Subcutaneous adipose tissue (tissue), 4 donors: Measurements from ENCODE around the gene CRKL. TPM values are rescaled to one million over a fixed set of nuclear protein-coding genes. Genes with fewer than 3 reads are reported as not detected.

ENCODE experiments used
- total RNA-seq, 4 donors: library from RNA; depleted of rRNA; stranded (reverse); fragments of >200 nt; gene quantifications; one replicate each; pipeline ENCODE4 v1.1.0, GENCODE V29; 2016
- TF ChIP-seq, protein P1 (sequence below): fragments of 450-650 bp; IDR thresholded peaks from one replicate; pipeline ENCODE4 v1.5.1; 2016; ENCODE audit warnings: low read depth, mild to moderate bottlenecking, control low read depth, antibody characterized with exemption, moderate library complexity

The CRKL gene
- total RNA-seq, 4 donors from 2014 or later, result 32.1 to 39.8 (median 35.9) TPM

DNA sequence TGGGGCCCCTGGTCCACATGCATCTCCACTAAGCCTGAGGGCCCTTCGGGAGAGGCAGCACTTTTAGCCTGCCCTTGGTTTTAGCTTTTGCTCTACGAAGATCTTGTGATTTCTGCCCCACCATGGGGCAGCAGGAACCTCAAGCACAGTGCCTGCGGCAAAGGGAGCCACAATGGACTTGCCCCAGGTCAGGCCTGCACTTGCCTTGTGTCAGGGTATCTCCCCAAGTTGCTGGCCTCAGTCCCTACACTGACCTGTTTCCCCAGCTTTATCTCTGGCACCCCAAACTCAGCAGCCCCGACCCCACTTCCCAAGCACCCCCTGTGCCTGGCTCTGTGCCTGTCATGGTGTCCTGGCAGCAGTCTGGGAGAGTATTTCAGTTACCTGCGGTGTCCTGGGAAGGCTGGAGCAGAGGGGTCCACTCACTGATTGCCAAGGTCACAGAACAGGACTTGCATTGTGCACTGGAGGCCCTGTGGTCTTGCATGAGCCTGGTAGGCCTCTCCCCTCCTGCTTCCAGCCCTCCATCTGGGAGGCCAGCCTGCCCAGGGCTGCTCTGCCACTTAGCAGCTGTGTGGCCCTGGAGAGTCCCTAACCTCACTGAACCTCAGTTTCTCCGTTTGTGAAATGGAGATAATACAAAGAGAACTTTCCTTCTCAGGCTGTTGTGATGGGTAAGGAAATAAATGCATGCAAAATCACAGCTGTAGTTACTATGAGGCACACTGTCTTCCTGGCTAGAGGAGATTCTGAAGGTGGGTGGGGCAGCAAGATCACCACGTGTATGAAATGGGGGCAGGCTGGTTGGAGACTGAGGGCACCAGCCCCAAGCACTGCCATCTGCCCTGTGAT lies 46.2 kb downstream of the CRKL start:
- TF ChIP-seq, protein P1, sequence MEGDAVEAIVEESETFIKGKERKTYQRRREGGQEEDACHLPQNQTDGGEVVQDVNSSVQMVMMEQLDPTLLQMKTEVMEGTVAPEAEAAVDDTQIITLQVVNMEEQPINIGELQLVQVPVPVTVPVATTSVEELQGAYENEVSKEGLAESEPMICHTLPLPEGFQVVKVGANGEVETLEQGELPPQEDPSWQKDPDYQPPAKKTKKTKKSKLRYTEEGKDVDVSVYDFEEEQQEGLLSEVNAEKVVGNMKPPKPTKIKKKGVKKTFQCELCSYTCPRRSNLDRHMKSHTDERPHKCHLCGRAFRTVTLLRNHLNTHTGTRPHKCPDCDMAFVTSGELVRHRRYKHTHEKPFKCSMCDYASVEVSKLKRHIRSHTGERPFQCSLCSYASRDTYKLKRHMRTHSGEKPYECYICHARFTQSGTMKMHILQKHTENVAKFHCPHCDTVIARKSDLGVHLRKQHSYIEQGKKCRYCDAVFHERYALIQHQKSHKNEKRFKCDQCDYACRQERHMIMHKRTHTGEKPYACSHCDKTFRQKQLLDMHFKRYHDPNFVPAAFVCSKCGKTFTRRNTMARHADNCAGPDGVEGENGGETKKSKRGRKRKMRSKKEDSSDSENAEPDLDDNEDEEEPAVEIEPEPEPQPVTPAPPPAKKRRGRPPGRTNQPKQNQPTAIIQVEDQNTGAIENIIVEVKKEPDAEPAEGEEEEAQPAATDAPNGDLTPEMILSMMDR, result no peak

DNA sequence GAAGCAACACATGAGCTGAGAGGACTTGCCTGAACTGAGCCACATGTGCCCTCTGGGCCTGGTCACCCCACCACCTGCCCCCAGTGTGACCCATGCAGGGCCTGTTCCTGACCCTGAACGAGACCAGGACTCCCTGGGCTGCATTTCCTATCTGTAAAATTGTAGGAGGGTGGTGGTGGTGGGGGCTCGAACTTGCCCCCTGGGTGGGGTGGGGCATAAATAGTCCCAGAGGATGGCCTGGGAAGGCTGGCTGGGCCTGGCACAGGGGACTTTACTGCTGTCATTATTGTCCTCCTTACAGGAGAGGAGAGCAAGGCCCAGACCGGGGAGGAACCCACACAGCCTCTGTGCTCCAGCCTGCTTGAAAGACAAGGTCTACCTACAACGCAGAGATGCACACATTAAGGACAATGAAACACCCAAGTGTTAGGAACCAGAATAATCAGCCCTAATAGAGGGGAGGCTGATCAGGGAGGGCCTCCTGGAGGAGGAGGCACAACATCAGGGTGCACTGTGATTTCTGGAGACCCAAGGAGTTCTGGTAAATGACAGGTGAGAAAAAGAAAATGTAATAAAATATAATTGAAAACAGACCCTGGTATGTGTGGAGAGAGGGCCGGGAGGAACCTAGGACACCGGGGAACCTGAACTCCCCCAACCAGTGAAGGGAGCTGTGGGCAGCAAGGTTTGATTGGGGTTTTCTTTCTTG lies 47.0 kb downstream of the CRKL start:
- TF ChIP-seq, protein P1, result no peak

DNA sequence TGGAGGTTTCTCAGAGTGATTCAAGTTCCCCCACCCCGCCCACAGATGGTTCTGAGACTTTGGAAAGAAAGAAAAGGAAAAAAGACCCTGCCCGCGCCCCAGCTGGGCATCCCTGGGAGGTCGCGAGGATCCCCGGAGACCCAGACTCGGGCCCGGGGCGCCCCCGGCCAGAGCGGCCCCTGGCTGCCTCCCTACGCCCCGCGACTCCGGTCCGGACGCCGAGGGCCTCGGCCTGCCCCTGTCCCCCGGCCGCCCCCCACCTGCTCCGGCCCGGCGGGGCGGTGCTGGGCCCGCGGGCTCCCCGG lies 47.5 kb downstream of the CRKL start:
- TF ChIP-seq, protein P1, result no peak

DNA sequence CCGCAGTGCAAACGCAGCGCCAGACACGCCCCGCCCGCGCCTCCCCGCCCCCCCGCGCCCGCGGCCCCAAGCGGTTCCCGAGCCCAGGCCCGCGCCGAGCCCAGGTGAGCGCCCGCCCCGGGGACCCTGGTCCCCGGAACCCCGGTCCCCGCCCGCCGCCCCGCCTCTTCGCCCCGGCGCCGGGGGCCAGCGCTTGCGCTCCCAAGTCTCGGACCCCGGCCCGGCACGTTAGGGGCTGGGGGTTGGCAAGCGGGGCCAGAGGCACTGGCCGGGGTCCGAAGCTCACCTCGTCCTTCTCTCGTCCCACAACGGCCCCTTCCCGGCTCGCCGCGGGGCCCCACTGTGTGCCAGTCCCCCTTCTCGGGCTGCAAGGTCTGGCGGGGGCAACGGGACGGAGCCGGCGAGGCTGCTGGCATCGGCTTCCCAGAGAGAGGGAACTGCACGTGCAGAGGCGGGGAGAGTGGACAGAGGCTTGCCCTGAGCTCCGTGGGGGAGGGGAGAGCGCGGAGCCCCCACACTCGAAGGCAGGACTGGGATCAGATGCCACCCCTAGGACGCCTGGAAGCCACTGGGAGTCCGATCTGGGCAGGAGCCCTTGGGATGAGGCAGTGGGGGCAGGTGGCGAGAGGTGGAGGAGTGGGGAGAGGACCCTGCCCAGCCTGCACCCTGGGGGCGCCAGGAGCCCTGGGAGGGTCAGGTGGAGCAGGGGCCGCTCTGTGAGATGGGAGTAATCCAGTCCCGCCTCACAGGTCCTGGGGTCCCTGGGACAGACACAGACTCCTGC lies 48.1 kb downstream of the CRKL start:
- TF ChIP-seq, protein P1, result no peak

DNA sequence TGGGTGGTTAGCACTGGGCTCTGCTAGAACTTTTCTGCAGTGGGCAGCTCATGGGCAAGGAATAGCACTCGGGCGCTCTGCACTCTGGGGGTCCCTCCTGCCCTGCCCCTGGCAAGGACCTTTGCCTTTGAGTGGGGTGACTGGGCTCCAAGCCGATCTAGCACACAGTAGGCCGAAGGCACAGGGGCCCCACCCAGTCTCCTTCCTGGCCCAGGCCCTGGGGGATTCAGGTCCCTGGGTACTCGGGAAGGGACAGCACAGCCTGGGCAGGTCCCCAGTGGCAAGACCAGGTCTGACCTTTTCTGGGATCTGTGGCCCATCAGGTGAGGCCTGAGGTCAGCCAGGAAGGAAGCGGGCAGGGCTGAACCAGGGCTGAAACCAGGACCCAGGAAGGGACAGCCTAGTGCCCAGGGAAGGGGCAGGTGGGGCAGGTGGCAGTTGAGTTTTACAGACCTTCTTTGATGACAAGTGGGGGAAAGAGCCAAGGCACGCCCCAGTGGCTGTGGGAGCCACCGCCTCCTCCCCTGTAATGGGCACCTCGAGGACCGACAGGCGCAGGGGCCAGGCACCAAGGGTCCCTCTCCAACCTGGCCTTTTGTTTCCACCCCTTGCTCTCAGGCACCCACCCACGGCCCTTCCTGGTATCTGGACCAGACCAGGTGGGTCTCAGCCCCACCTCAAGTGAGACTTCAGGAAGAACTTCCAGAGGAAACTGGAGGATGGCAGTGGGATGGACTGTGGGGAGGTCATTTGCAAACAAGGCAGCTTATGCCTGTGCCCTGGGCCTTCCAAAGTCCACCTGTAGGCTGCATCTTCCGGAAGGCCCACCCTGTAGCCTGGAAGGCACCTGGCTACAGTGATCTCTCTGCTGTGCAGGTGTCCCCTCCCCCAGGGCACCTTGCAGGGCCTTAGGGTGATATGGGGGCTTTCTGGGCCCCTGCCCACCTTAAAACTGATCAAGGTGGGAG lies 49.0 kb downstream of the CRKL start:
- TF ChIP-seq, protein P1, result no peak

DNA sequence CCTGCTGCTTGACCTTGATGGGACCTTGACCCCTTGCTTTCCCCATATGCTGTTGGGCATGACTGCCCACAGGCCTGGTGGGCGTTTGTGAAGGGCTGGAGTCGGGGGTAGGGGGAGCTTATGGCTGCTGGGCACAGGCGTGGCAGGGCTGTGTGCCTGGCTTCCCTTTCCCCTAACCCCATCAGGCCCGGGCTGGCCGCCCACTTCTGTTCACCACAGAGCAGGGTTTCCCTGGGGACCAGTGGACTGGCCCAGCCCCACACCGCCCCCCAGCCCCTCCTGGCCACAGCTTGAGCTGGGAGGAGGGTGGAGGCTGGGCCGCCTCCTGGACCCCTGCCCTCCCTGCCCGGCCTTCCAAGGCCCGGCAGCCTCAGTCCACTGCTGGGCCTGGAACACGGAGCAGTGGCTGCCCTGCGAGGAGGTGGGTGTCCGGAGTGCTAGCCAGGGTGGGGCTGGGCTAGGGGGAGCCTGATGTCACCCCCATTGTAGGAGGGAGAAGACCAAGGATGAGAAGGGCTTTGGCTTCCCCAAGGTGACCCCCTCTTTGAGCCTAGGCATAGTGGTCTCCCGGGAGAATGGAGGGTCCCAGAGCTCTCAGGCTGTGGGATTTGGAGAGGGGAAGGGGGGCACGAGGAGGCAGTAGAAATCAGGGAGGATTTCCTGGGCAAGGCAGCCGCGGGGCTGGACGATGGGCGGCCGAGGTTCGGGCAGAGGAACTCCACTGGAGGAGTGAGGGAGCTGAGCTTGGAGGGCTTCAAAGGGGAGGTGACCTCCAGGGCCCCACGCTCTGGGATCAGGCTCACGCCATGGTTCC lies 49.9 kb downstream of the CRKL start, which contains the start of gene AIFM3:
Gene AIFM3 (plus strand): TSS at position 373 of the 814 bp plus-strand sequence. CDS start 690 bp downstream, outside the sequence.
- TF ChIP-seq, protein P1, result no peak
